Measurements from ENCODE around the gene ILKAP. TPM values are rescaled to one million over a fixed set of nuclear protein-coding genes. Genes with fewer than 3 reads are reported as not detected.

Gene ILKAP
- polyA plus RNA-seq, 3 donors = 23.2 to 44.2 (median 29.3) TPM

DNA sequence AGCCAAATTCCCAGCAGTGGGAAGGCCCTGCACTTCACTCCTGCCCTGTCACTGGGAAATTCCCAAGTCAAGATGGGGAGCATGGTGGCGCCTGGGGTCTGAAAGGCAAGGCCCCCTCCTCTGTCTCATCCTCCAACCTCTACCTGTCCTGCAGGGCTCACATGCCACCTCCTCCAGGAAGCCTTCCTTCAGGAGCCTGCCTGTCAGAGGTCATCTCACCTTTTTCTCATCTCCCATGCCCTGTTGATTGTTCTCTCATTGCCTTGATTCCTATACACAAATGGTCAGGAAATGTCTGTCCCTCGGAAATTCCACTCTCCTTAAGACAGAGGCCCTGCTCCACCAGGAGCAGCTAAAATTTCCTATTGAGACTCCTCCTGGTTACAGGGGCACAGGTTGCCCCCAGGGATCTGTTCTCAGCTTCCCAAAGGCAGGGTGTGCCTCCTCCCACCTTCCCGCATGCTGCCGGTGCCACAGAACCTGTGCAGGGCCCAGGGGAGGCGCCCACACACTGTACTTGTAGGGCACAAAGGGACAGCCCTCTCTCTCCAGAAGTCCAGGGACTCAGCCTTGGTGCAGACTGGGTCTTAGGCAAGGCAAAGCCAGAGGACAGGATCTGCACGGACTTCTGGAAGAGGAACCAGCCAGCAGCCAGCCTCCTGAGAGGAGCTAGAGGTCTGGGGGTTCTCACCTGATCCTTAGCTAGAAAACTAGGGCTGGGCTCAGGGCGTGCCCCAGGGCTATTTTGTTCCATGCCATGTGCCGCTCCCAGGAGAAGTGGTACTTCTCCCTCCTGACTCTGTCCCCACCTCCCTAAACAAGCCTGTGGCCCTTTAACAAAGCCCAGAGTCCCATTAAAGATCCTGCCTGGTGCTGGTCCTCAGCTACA lies 23.4 kb upstream of the ILKAP start:
- Histone ChIP-seq H3K4me2 (replicated peaks; ENCODE audit: extremely low read depth, low read length, poor library complexity, severe bottlenecking) (no peak overlapping the region), H3K79me2 (ENCODE audit: insufficient read depth, low read length) (no peaks in the 10 kb centered on the region), H3K4me1 (ENCODE audit: control insufficient read depth in 1 of 2, insufficient read depth in 2 of 2, low read length in 2 of 2) (peaks cover 11 to 14% of the 10 kb centered on the region in 2 donors), H3K27ac (ENCODE audit: low read depth in 1 of 2, low read length in 2 of 2) (no peak overlapping the region), H3K9ac (ENCODE audit: insufficient read depth, low read length, poor library complexity, severe bottlenecking) (no peak overlapping the region), H3K4me3 (replicated peaks in 1 of 3; ENCODE audit: low read depth in 2 of 3, low read length in 3 of 3) (no peak overlapping the region), H3K27me3 (ENCODE audit: control insufficient read depth in 2 of 2, insufficient read depth in 2 of 2, low read length in 2 of 2) (peaks cover 0 to 6% of the 10 kb centered on the region in 2 donors), H3K9me3 (replicated peaks in 1 of 2; ENCODE audit: control insufficient read depth in 1 of 2, insufficient read depth in 1 of 2, low read length in 2 of 2) (peaks cover 0 to 8% of the 10 kb centered on the region in 2 donors), H3K36me3 (replicated peaks in 1 of 2; ENCODE audit: control insufficient read depth in 1 of 2, insufficient read depth in 2 of 2, low read length in 2 of 2) (no peaks in the 10 kb centered on the region), H4K20me1 (ENCODE audit: insufficient read depth, low read length) (no peaks in the 10 kb centered on the region), H2AFZ (ENCODE audit: insufficient read depth, low read depth, low read length, poor library complexity, severe bottlenecking) (no peak overlapping the region)
- no peak for DNase-seq
- H3K4me3 Mint-ChIP-seq = no peak overlapping the region
- 89% methylated on average over 8 of the region's 8 CpGs for WGBS (ENCODE audit: insufficient coverage)
- no peak overlapping the region for H3K27ac Mint-ChIP-seq
- peaks cover 12 to 27% of the 10 kb centered on the region in 2 donors for H3K36me3 Mint-ChIP-seq
- peaks cover 9 to 44% (median 41%) of the 10 kb centered on the region in 3 donors for H3K27me3 Mint-ChIP-seq (ENCODE audit: low read depth in 3 of 3)
- H3K9me3 Mint-ChIP-seq = peaks cover 0 to 12% (median 4%) of the 10 kb centered on the region in 7 donors
- intact Hi-C loops (cut with micrococcal nuclease) = no loop called here
- peaks cover 14% of the 10 kb centered on the region for H3K4me1 Mint-ChIP-seq
- TF ChIP-seq, protein P1, sequence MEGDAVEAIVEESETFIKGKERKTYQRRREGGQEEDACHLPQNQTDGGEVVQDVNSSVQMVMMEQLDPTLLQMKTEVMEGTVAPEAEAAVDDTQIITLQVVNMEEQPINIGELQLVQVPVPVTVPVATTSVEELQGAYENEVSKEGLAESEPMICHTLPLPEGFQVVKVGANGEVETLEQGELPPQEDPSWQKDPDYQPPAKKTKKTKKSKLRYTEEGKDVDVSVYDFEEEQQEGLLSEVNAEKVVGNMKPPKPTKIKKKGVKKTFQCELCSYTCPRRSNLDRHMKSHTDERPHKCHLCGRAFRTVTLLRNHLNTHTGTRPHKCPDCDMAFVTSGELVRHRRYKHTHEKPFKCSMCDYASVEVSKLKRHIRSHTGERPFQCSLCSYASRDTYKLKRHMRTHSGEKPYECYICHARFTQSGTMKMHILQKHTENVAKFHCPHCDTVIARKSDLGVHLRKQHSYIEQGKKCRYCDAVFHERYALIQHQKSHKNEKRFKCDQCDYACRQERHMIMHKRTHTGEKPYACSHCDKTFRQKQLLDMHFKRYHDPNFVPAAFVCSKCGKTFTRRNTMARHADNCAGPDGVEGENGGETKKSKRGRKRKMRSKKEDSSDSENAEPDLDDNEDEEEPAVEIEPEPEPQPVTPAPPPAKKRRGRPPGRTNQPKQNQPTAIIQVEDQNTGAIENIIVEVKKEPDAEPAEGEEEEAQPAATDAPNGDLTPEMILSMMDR (IDR thresholded peaks at IDR 0.05) = no peak

DNA sequence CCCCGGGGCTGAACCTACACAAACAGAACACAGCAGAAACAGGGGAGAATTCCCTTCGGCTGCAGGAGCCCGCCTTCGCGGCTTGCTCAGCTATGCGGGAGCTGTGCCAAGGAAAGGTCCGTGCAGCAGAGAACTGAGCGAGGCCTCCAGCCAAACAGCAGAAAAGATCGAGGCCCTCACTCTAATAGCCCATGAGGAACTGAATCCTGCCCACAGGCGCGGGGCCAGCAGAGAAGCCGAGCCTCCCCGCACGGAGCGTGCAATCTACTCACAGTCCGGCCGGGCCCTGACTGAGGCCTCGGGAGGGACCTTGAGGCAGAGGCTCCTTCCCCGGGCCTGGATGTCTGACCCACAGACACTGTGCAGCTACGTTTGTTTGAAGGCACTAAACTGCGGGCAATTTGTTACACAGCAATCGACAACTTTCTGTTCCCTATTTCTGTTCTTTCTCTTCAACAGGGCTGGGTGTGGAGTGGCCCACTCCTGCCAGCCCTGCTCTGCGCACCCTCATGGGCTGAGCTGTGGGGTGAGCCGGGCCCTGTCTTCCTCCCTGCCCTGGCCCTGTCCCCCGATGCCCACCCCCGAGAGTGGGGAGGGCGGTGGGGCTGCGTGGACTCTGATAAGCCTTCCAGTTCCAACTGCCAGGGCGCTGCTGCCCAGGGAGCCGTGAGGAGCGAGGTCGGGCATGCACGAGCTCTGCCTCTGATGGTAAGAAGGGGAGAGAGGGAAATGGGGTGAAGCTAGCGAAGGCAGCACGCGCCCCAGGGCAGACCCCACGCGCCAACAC lies 22.6 kb upstream of the ILKAP start:
- peaks cover 9 to 37% (median 33%) of the 10 kb centered on the region in 3 donors for H3K27me3 Mint-ChIP-seq (ENCODE audit: low read depth in 3 of 3)
- no peak overlapping the region for H3K4me2 ChIP-seq (replicated peaks; ENCODE audit: extremely low read depth, low read length, poor library complexity, severe bottlenecking)
- H3K4me1 Mint-ChIP-seq = peaks cover 8% of the 10 kb centered on the region
- H3K9ac ChIP-seq (ENCODE audit: insufficient read depth, low read length, poor library complexity, severe bottlenecking) = no peak overlapping the region
- peaks cover 0 to 6% of the 10 kb centered on the region in 2 donors for H3K27me3 ChIP-seq (ENCODE audit: control insufficient read depth in 2 of 2, insufficient read depth in 2 of 2, low read length in 2 of 2)
- H3K36me3 ChIP-seq (replicated peaks in 1 of 2; ENCODE audit: control insufficient read depth in 1 of 2, insufficient read depth in 2 of 2, low read length in 2 of 2) = no peaks in the 10 kb centered on the region
- peaks cover 4 to 6% of the 10 kb centered on the region in 2 donors for H3K4me1 ChIP-seq (ENCODE audit: control insufficient read depth in 1 of 2, insufficient read depth in 2 of 2, low read length in 2 of 2)
- no peak overlapping the region for H3K27ac ChIP-seq (ENCODE audit: low read depth in 1 of 2, low read length in 2 of 2)
- 90% methylated on average over 32 of the region's 38 CpGs for WGBS (ENCODE audit: insufficient coverage)
- intact Hi-C loops (cut with micrococcal nuclease) = no loop called here
- H3K9me3 Mint-ChIP-seq = peaks cover 0 to 5% (median 1%) of the 10 kb centered on the region in 7 donors
- no peak overlapping the region for H3K4me3 ChIP-seq (replicated peaks in 1 of 3; ENCODE audit: low read depth in 2 of 3, low read length in 3 of 3)
- no peak overlapping the region for H2AFZ ChIP-seq (ENCODE audit: insufficient read depth, low read depth, low read length, poor library complexity, severe bottlenecking)
- TF ChIP-seq, protein P1 (IDR thresholded peaks at IDR 0.05) = no peak
- no peak overlapping the region for H3K4me3 Mint-ChIP-seq
- peak overlapping the region in 2 of 7 donors; percentile 38 to 65 for H3K27ac Mint-ChIP-seq
- H3K36me3 Mint-ChIP-seq = peaks cover 12 to 27% of the 10 kb centered on the region in 2 donors
- no peak for DNase-seq
- H4K20me1 ChIP-seq (ENCODE audit: insufficient read depth, low read length) = no peaks in the 10 kb centered on the region
- peaks cover 0 to 8% of the 10 kb centered on the region in 2 donors for H3K9me3 ChIP-seq (replicated peaks in 1 of 2; ENCODE audit: control insufficient read depth in 1 of 2, insufficient read depth in 1 of 2, low read length in 2 of 2)
- no peaks in the 10 kb centered on the region for H3K79me2 ChIP-seq (ENCODE audit: insufficient read depth, low read length)

Measured in CD14-positive monocyte (primary cell).